Activated CD8-positive, alpha-beta memory T cell treated with anti-CD3 and anti-CD28 coated beads, Interleukin-2, amount 50 U/mL, for 1 hour (primary cell): ENCODE measurements around the gene COX17.

Experiments
- DNase-seq: peaks from one replicate; pipeline ENCODE4 v3.0.0-alpha.2; 2020; ENCODE audit errors: extremely low read depth

COX17 gene

GRCh38 chr3:119643528-119643927 is 33.7 kb downstream of the COX17 start:
- DNase-seq, result no peak

- no peak for DNase-seq
Observed at GRCh38 chr3:119642746-119643473, 34.3 kb downstream of the COX17 start.

- no peak for DNase-seq
Observed at GRCh38 chr3:119641416-119641815, 35.8 kb downstream of the COX17 start.

- no peak for DNase-seq
Observed at GRCh38 chr3:119639494-119640350, 37.5 kb downstream of the COX17 start.

- DNase-seq, result no peak
Observed at GRCh38 chr3:119637679-119638477, 39.3 kb downstream of the COX17 start.

GRCh38 chr3:119636891-119637611 is 40.2 kb downstream of the COX17 start:
- no peak for DNase-seq

GRCh38 chr3:119636249-119636648 is 41.0 kb downstream of the COX17 start:
- DNase-seq, result no peak

- DNase-seq, result no peak
Observed at GRCh38 chr3:119635719-119636118, 41.5 kb downstream of the COX17 start.

- DNase-seq, result no peak
Observed at GRCh38 chr3:119632829-119633228, 44.4 kb downstream of the COX17 start.

GRCh38 chr3:119632216-119632615 is 45.0 kb downstream of the COX17 start:
- no peak for DNase-seq

GRCh38 chr3:119631516-119631915 is 45.7 kb downstream of the COX17 start:
- DNase-seq, result no peak

- DNase-seq, result no peak
Observed at GRCh38 chr3:119630880-119631329, 46.3 kb downstream of the COX17 start.

DNA sequence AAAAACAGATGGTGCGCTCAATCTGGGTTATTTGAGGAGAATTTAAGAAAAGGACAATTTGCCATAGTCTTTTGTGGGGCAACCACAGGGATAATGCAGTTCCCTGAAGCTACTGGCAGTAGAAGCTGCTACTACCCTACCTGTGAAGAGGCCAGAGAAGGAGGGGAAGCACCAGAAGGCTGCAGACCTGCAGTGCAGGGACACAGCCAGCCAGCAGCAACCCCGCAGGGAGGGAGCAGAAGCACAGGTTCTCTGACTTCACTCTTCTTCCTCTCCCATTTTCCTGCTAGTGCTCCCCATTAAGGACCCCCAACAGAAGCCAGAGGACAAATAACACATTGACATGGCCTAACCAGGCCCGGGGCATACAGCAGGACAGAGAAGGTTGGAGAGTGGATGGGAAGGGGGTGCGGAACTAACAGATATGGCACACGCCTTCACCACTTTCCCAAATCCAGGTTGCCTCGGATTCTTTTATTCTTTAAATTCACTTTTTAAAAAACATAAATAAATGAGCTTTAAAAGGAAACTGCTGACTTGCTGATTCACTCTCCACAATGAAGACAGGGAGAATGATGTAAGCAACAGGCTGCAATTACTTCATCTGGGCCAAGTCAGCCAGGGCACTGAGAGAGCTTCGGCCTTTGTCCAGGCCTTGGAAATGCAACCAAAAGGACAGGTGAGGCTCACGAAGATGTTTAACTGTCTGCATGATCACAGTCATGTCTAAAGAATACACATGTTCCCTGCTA is 46.9 kb downstream of the COX17 start:
- DNase-seq, result no peak

GRCh38 chr3:119628816-119629445 is 48.3 kb downstream of the COX17 start:
- DNase-seq, result no peak

GRCh38 chr3:119628390-119628789 is 48.8 kb downstream of the COX17 start:
- DNase-seq, result no peak

DNA sequence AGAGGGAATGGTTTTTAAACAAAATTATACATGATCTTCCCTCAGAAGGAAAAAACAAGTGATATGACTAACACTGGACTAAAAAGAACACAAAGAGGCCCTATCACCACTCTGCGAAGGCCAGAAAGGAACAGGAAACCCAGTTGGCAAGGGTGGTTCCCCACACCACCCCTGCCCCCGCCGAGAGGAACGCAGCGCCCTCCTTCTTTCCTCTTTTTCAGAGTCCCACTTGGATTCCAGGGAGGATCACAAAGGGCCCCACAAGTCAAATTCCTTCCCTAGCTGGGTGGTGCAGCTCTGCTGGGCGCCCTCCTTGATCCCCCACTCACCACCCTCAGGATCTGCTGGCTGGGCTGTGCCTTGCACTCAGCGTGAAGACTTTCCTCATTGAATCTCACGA is 49.7 kb downstream of the COX17 start:
- DNase-seq, result no peak

- DNase-seq, result no peak
Observed at GRCh38 chr3:119626196-119626595, 51.0 kb downstream of the COX17 start.

GRCh38 chr3:119625451-119626153 is 51.6 kb downstream of the COX17 start:
- no peak for DNase-seq

DNA sequence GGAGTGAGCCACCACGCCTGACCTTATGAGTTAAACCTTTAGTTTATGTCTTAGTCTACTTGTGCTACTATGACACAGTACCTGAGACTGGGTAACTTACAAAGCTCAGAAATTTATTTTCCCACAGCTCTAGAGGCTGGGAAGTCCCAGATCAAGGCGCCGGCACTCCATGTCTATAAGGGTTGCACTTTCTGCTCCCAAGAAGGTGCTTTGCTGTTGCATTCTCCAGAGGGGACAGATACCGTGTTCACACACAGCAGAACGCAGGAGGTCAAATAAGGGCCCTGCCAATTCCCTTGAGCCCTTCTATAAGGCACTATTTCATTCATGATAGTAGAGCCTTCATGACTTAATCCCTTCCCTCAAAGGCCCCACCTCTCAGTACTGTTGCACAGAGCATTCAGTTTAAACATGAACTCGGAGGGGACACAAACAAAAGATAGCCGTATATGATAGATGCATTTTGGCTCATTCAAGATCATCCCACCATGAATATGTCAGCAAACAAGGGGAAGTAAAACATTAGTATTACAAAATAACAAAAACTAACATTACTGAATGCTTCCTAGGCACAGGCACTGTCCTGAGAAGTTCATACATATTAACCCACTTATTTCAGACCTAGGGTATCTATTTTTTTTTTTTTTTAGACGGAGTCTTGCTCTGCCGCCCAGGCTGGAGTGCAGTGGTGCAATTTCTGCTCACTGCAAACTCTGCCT is 53.0 kb downstream of the COX17 start:
- no peak for DNase-seq
